Osteocyte (in vitro differentiated cells): ENCODE results near the gene RUNX2. TPM values are rescaled to one million over a fixed set of nuclear protein-coding genes. Genes with fewer than 3 reads are reported as not detected.
A peak's percentile ranks its signal among the peaks of the same experiment; 100 is the strongest.

ENCODE experiments used
- DNase-seq: peaks from one replicate; pipeline ENCODE4 v3.0.0; 2021; ENCODE audit warnings: mixed read lengths; ENCODE audit not compliant: unreplicated experiment; ENCODE audit errors: extremely low spot score
- H3K27ac Mint-ChIP-seq: one replicate; pipeline ENCODE4 v1.8.0; 2021; ENCODE audit warnings: mild to moderate bottlenecking, mixed read lengths; ENCODE audit not compliant: unreplicated experiment
- H3K27me3 Mint-ChIP-seq: one replicate; pipeline ENCODE4 v1.8.0; 2021; ENCODE audit warnings: mixed read lengths; ENCODE audit not compliant: unreplicated experiment
- H3K36me3 Mint-ChIP-seq: one replicate; pipeline ENCODE4 v1.8.0; 2021; ENCODE audit warnings: mixed read lengths; ENCODE audit not compliant: unreplicated experiment
- H3K4me1 Mint-ChIP-seq: one replicate; pipeline ENCODE4 v1.8.0; 2021; ENCODE audit warnings: mixed read lengths; ENCODE audit not compliant: unreplicated experiment
- H3K4me3 Mint-ChIP-seq: one replicate; pipeline ENCODE4 v1.8.0; 2021; ENCODE audit warnings: mild to moderate bottlenecking, moderate library complexity, mixed read lengths; ENCODE audit not compliant: unreplicated experiment
- H3K9me3 Mint-ChIP-seq: one replicate; pipeline ENCODE4 v1.8.0; 2021; ENCODE audit warnings: mixed read lengths; ENCODE audit not compliant: unreplicated experiment
- CTCF ChIP-seq: fragments of 200-600 bp; sonication (generic); IDR thresholded peaks from 2 replicates; pipeline ENCODE4 v1.5.0; 2021; ENCODE audit warnings: antibody characterized with exemption, mild to moderate bottlenecking, moderate library complexity
- total RNA-seq: library from RNA; stranded (reverse); gene quantifications from 2 replicates; pipeline ENCODE4 v1.2.1, GENCODE V29; 2021

The RUNX2 gene
- total RNA-seq, 1 donor from 2014 or later = 28.1 TPM

DNA sequence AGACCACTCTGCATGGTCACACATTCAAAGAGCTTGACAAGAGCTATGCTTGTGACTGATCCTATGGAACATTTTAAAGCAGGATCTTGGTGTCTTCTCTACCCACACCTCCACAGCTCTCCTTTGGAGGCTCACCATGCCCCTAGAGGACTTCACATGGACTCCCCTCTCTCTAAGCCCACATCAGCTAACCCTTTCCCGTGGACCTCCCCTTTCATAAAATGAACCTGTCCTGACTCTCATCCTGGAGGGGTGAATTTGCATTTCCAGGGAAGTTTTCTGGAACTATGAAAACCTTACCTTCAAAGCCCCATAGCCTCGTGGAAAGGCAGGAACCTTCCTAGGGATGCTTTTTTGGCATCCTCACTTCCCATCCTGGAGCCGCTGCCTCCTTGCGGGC is 234.0 kb downstream of the RUNX2 start:
- TF ChIP-seq CTCF = no peak
- H3K27me3 Mint-ChIP-seq = no peaks in the 10 kb centered on the region
- no peak overlapping the region for H3K4me3 Mint-ChIP-seq
- DNase-seq = no peak
- H3K9me3 Mint-ChIP-seq = no peaks in the 10 kb centered on the region
- no peaks in the 10 kb centered on the region for H3K36me3 Mint-ChIP-seq
- peaks cover 44% of the 10 kb centered on the region for H3K4me1 Mint-ChIP-seq
- no peak overlapping the region for H3K27ac Mint-ChIP-seq

- no peak for DNase-seq
- H3K4me3 Mint-ChIP-seq = no peak overlapping the region
- H3K4me1 Mint-ChIP-seq = peaks cover 42% of the 10 kb centered on the region
- TF ChIP-seq CTCF = no peak
- peak overlapping the region; percentile 19 for H3K27ac Mint-ChIP-seq
- no peaks in the 10 kb centered on the region for H3K9me3 Mint-ChIP-seq
- H3K27me3 Mint-ChIP-seq = no peaks in the 10 kb centered on the region
- H3K36me3 Mint-ChIP-seq = no peaks in the 10 kb centered on the region
Measured at GRCh38 chr6:45563041-45563440, 234.9 kb downstream of the RUNX2 start.

DNA sequence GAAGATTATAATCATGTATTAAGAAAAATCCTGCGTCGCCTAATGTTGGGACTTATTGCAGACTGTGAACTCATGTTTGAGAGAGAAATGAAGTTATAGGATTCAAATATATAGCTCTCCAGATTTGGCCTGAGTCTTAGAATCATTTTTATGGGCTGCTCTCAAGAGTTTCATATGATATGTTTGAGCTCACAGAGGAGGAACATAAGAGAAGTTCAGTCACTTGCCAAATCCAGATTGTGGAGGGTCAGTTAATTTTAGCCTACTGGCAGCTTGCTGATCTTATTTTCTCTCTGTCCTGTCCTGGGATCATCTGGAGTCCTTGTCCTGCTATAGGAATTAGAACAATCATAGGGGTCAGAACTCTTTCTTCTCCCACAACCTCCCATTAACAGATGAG is 235.7 kb downstream of the RUNX2 start:
- Mint-ChIP-seq H3K27ac (peak overlapping the region; percentile 19), H3K9me3 (no peaks in the 10 kb centered on the region), H3K4me3 (no peak overlapping the region), H3K27me3 (no peaks in the 10 kb centered on the region), H3K4me1 (peaks cover 39% of the 10 kb centered on the region), H3K36me3 (peaks cover under 1% of the 10 kb centered on the region)
- DNase-seq = no peak
- TF ChIP-seq CTCF = no peak

DNA sequence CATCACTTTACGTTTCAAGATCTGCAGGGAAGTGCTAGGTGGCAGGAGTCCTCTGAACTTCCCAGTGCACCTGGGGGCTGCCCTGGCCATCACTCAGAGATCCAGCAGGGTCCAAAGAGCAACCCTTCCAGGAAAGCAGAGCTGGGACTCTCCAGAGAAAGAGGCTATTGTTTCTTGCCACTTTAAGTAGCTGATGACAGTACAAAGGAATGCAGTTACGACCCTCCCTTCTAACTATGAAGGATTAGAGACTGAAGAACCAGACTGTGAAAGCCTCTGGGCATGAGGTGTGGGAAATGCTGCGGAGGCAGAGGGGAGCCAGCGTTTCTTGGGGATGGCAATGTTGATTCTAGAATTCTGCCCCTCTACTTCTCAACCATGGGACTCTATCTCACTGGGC is 238.8 kb downstream of the RUNX2 start:
- no peak overlapping the region for H3K4me3 Mint-ChIP-seq
- H3K4me1 Mint-ChIP-seq = peaks cover 31% of the 10 kb centered on the region
- TF ChIP-seq CTCF = no peak
- H3K9me3 Mint-ChIP-seq = no peaks in the 10 kb centered on the region
- peaks cover 3% of the 10 kb centered on the region for H3K36me3 Mint-ChIP-seq
- no peak overlapping the region for H3K27ac Mint-ChIP-seq
- H3K27me3 Mint-ChIP-seq = no peaks in the 10 kb centered on the region
- DNase-seq = no peak

DNA sequence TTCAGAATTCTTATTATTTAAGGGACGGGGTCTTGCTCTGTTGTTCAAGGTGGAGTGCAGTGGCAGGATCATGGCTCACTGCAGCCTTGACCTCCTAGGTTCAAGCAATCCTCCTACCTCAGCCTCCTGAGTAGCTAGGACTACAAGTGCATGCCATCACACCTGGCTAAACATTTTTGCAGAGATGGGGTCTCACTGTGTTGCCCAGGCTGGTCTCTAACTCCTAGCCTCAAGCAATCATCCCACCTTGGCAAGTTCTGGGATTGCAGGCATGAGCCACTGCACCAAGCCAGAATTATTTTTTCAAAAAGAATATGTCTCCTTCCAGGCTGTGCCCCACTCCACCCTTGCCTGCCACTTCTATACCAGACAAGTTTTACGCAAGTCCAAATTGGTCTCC is 239.7 kb downstream of the RUNX2 start:
- H3K4me3 Mint-ChIP-seq = no peak overlapping the region
- H3K27ac Mint-ChIP-seq = no peak overlapping the region
- DNase-seq = no peak

More for the DNA sequence above, 239.7 kb downstream of the RUNX2 start:
- TF ChIP-seq CTCF = no peak
- Mint-ChIP-seq H3K9me3 (no peaks in the 10 kb centered on the region), H3K36me3 (peaks cover 3% of the 10 kb centered on the region), H3K27me3 (no peaks in the 10 kb centered on the region), H3K4me1 (peaks cover 27% of the 10 kb centered on the region)
